Ascending aorta (tissue), 2 donors: ENCODE measurements around the gene POC1B. TPM values are rescaled to one million over a fixed set of nuclear protein-coding genes. Genes with fewer than 3 reads are reported as not detected.

Experiments used
- DNase-seq, 2 donors: peaks; one replicate each; pipeline ENCODE4 v3.0.0-alpha.2; 2019; ENCODE audit warnings: low spot score in 2 of 2
- H3K27ac ChIP-seq, 2 donors: fragments of 200-600 bp; sonication (generic); one replicate each; pipeline ENCODE4 v1.5.1; 2016 to 2017; ENCODE audit warnings: mild to moderate bottlenecking in 1 of 2
- H3K27me3 ChIP-seq: fragments of 200-600 bp; sonication (generic); one replicate; pipeline ENCODE4 v1.5.1; 2017
- H3K36me3 ChIP-seq, 2 donors: fragments of 200-600 bp; sonication (generic); one replicate each; pipeline ENCODE4 v1.5.1; 2016
- H3K4me1 ChIP-seq, 2 donors: fragments of 200-600 bp; sonication (generic); one replicate each; pipeline ENCODE4 v1.5.1; 2016 to 2017; ENCODE audit warnings: mild to moderate bottlenecking in 1 of 2
- H3K4me3 ChIP-seq, 2 donors: fragments of 200-600 bp; sonication (generic); one replicate each; pipeline ENCODE4 v1.5.1; 2016 to 2017; ENCODE audit warnings: mild to moderate bottlenecking in 1 of 2
- H3K9me3 ChIP-seq, 2 donors: fragments of 200-600 bp; sonication (generic); one replicate each; pipeline ENCODE4 v1.5.1; 2016
- CTCF ChIP-seq, 3 experiments: fragments of 200-600 bp in 2 of 3; fragments of 450-650 bp in 1 of 3; sonication (generic) in 2 of 3; IDR thresholded peaks; one replicate each; pipeline ENCODE4 v1.5.1; 2016 to 2019; ENCODE audit warnings: antibody characterized with exemption in 3 of 3, mild to moderate bottlenecking in 1 of 3, moderate library complexity in 1 of 3
- intact Hi-C: fragments of 100-400 bp; cut with DNase I; formaldehyde crosslinking; loops from one replicate; pipeline ENCODE4 v1.15.1; 2023
- total RNA-seq: library from RNA; depleted of rRNA; stranded (reverse); fragments of >200 nt; gene quantifications from one replicate; pipeline ENCODE4 v1.1.0, GENCODE V29; 2016

The POC1B gene
- total RNA-seq, 1 donor from 2014 or later, result 15.8 TPM

GRCh38 chr12:89544022-89544421 is 18.2 kb upstream of the POC1B start:
- Histone ChIP-seq H3K9me3 (no peaks in the 10 kb centered on the region), H3K4me1 (peaks cover 0 to 7% of the 10 kb centered on the region in 2 donors), H3K27me3 (no peaks in the 10 kb centered on the region), H3K27ac (no peak overlapping the region), H3K4me3 (no peak overlapping the region), H3K36me3 (no peaks in the 10 kb centered on the region)
- no peak for DNase-seq
- intact Hi-C loops, result loop anchor here (10.0 kb wide), 1 partner anchor 1411 kb away; the partner anchor contains the start of gene CCER1
- TF ChIP-seq CTCF (IDR thresholded peaks at IDR 0.05), result no peak

DNA sequence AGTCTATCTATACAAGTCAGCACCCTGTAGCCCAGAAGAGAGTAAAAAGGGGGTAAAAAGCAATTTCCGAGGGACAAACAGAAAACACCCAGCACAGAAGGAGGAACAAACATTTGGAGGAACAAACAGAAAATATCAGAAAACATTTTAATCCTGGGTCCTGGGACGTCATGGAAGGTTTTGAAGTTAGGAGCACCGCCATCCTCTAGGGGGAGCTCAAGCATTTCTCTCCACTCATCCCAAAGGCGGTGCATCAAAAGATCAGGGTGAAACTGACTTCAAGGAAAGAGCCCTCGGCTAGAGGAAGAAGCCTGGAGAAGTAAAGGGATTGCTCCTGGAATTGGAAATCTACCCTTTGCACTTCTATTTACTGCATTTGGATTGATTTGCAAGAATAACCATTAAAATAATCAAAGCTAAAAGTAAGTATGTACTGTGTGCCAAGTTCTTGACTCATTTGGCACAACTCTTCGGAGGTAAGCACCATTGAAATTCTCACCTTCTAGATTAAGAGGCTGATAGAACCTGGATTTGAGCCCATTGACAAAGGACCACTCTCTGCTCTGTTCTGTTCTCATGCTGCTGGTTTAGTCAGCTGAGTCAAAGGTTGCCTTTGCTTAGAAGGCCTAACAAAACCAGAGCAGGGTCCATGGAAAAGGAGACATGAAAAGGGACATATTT is 17.2 kb upstream of the POC1B start:
- no peak overlapping the region for H3K27ac ChIP-seq
- DNase-seq, result peak in 1 of 2 donors; percentile 72
- H3K4me1 ChIP-seq, result peaks cover 0 to 7% of the 10 kb centered on the region in 2 donors
- peak; percentile 48 to 83 (median 72) for TF ChIP-seq CTCF (IDR thresholded peaks at IDR 0.05)
- no peaks in the 10 kb centered on the region for H3K36me3 ChIP-seq
- H3K9me3 ChIP-seq, result no peaks in the 10 kb centered on the region
- no peaks in the 10 kb centered on the region for H3K27me3 ChIP-seq
- intact Hi-C loops, result loop anchor here (10.0 kb wide), 1 partner anchor 1412 kb away; the partner anchor contains the start of gene CCER1
- no peak overlapping the region for H3K4me3 ChIP-seq

DNA sequence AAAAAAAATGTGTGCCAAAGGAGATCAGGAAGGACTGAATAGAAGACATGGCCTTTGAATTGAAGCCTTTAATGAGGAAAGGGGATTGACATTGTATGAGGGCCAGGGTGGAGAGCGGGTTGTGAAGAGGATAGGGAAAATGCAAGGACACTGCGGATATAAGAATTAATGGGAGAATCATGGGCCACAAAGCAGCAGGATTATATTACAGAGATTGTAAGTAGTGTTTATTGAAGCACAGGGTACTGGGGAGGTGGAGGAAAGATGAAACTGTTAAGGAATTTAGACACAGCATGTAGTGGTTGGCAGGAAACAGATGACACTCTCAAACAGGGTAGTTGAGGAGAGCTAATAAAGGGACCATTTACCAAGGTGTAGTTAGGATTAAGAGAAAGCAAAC is 16.4 kb upstream of the POC1B start:
- no peak for DNase-seq
- intact Hi-C loops, result loop anchor here (10.0 kb wide), 1 partner anchor 1413 kb away; the partner anchor contains the start of gene CCER1
- H3K9me3 ChIP-seq, result no peaks in the 10 kb centered on the region
- peaks cover 0 to 7% of the 10 kb centered on the region in 2 donors for H3K4me1 ChIP-seq
- no peaks in the 10 kb centered on the region for H3K27me3 ChIP-seq
- no peak for TF ChIP-seq CTCF (IDR thresholded peaks at IDR 0.05)
- H3K36me3 ChIP-seq, result no peaks in the 10 kb centered on the region
- no peak overlapping the region for H3K27ac ChIP-seq
- H3K4me3 ChIP-seq, result no peak overlapping the region

GRCh38 chr12:89540586-89540985 is 14.7 kb upstream of the POC1B start:
- TF ChIP-seq CTCF (IDR thresholded peaks at IDR 0.05), result no peak
- Histone ChIP-seq H3K27ac (no peak overlapping the region), H3K9me3 (no peaks in the 10 kb centered on the region), H3K4me1 (peaks cover 0 to 7% of the 10 kb centered on the region in 2 donors), H3K36me3 (no peaks in the 10 kb centered on the region), H3K4me3 (no peak overlapping the region), H3K27me3 (no peaks in the 10 kb centered on the region)
- intact Hi-C loops, result loop anchor here (10.0 kb wide), 1 partner anchor 1414 kb away; the partner anchor contains the start of gene CCER1
- DNase-seq, result no peak

- Histone ChIP-seq H3K36me3 (no peaks in the 10 kb centered on the region), H3K27ac (no peak overlapping the region), H3K4me1 (peaks cover 0 to 3% of the 10 kb centered on the region in 2 donors), H3K4me3 (no peak overlapping the region), H3K9me3 (no peaks in the 10 kb centered on the region), H3K27me3 (no peaks in the 10 kb centered on the region)
- no peak for TF ChIP-seq CTCF (IDR thresholded peaks at IDR 0.05)
- no peak for DNase-seq
- intact Hi-C loops, result loop anchor here (10.0 kb wide), 1 partner anchor 1415 kb away; the partner anchor contains the start of gene CCER1
Measured at GRCh38 chr12:89539426-89540223, 13.8 kb upstream of the POC1B start.
